ENCODE results near the gene NUBPL. TPM values are rescaled to one million over a fixed set of nuclear protein-coding genes. Genes with fewer than 3 reads are reported as not detected.

NUBPL gene
- total RNA-seq, 2 experiments from 2014 or later: 4.2 to 4.7 TPM

GRCh38 chr14:31660191-31660590, 99.0 kb downstream of the NUBPL start:
- Mint-ChIP-seq H3K4me1 (no peaks in the 10 kb centered on the region), H3K27me3 (no peaks in the 10 kb centered on the region), H3K4me3 (no peak overlapping the region), H3K27ac (no peak overlapping the region), H3K9me3 (peaks cover 2% of the 10 kb centered on the region), H3K36me3 (ENCODE audit: low read depth) (no peaks in the 10 kb centered on the region)
- CTCF ChIA-PET: no interaction called here
- DNase-seq: no peak
- POLR2A ChIA-PET: no interaction called here

- Mint-ChIP-seq H3K27ac (no peak overlapping the region), H3K36me3 (ENCODE audit: low read depth) (no peaks in the 10 kb centered on the region), H3K4me1 (no peaks in the 10 kb centered on the region), H3K4me3 (no peak overlapping the region), H3K27me3 (no peaks in the 10 kb centered on the region), H3K9me3 (peaks cover 2% of the 10 kb centered on the region)
- DNase-seq: no peak
- CTCF ChIA-PET: no interaction called here
- POLR2A ChIA-PET: no interaction called here
These were observed 99.5 kb downstream of the NUBPL start for GRCh38 chr14:31660728-31661127.

- CTCF ChIA-PET: no interaction called here
These were observed 107.1 kb downstream of the NUBPL start for GRCh38 chr14:31668348-31668747.

GRCh38 chr14:31672709-31673108, 111.5 kb downstream of the NUBPL start:
- Mint-ChIP-seq H3K27me3 (no peaks in the 10 kb centered on the region), H3K4me1 (peaks cover 2% of the 10 kb centered on the region), H3K36me3 (ENCODE audit: low read depth) (no peaks in the 10 kb centered on the region), H3K9me3 (no peaks in the 10 kb centered on the region), H3K4me3 (no peak overlapping the region), H3K27ac (no peak overlapping the region)
- DNase-seq: no peak
- CTCF ChIA-PET: no interaction called here
- POLR2A ChIA-PET: no interaction called here

More at GRCh38 chr14:31668348-31668747, 107.1 kb downstream of the NUBPL start:
- no peak overlapping the region for H3K27ac Mint-ChIP-seq
- DNase-seq: no peak
- H3K27me3 Mint-ChIP-seq: no peaks in the 10 kb centered on the region
- H3K9me3 Mint-ChIP-seq: no peaks in the 10 kb centered on the region
- H3K4me1 Mint-ChIP-seq: no peaks in the 10 kb centered on the region
- no peak overlapping the region for H3K4me3 Mint-ChIP-seq
- POLR2A ChIA-PET: interaction anchor here (0.6 kb wide), 1 partner anchor 183 kb away, joined by 3 read pairs; no protein-coding TSS in a partner anchor
- H3K36me3 Mint-ChIP-seq (ENCODE audit: low read depth): no peaks in the 10 kb centered on the region

- CTCF ChIA-PET: no interaction called here
- DNase-seq: no peak
- POLR2A ChIA-PET: no interaction called here
- Mint-ChIP-seq H3K4me1 (peaks cover 2% of the 10 kb centered on the region), H3K4me3 (no peak overlapping the region), H3K9me3 (no peaks in the 10 kb centered on the region), H3K36me3 (ENCODE audit: low read depth) (no peaks in the 10 kb centered on the region), H3K27ac (no peak overlapping the region), H3K27me3 (no peaks in the 10 kb centered on the region)
These were observed 115.8 kb downstream of the NUBPL start for GRCh38 chr14:31677052-31677451.

GRCh38 chr14:31677630-31678029, 116.4 kb downstream of the NUBPL start:
- no peaks in the 10 kb centered on the region for H3K36me3 Mint-ChIP-seq (ENCODE audit: low read depth)

GRCh38 chr14:31678421-31679249, 117.4 kb downstream of the NUBPL start:
- CTCF ChIA-PET: no interaction called here
- Mint-ChIP-seq H3K4me3 (no peak overlapping the region), H3K27ac (no peak overlapping the region), H3K4me1 (peaks cover 2% of the 10 kb centered on the region), H3K36me3 (ENCODE audit: low read depth) (no peaks in the 10 kb centered on the region), H3K9me3 (peaks cover 2% of the 10 kb centered on the region), H3K27me3 (no peaks in the 10 kb centered on the region)
- POLR2A ChIA-PET: no interaction called here
- no peak for DNase-seq

More at GRCh38 chr14:31677630-31678029, 116.4 kb downstream of the NUBPL start:
- ChIA-PET CTCF (no interaction called here), POLR2A (no interaction called here)
- Mint-ChIP-seq H3K27me3 (no peaks in the 10 kb centered on the region), H3K4me1 (peaks cover 2% of the 10 kb centered on the region), H3K4me3 (no peak overlapping the region), H3K9me3 (no peaks in the 10 kb centered on the region), H3K27ac (no peak overlapping the region)
- DNase-seq: no peak

GRCh38 chr14:31682768-31683167, 121.6 kb downstream of the NUBPL start:
- POLR2A ChIA-PET: no interaction called here
- CTCF ChIA-PET: no interaction called here
- no peak overlapping the region for H3K27ac Mint-ChIP-seq

GRCh38 chr14:31687726-31688125, 126.5 kb downstream of the NUBPL start:
- Mint-ChIP-seq H3K36me3 (ENCODE audit: low read depth) (no peaks in the 10 kb centered on the region), H3K4me3 (no peak overlapping the region), H3K27me3 (no peaks in the 10 kb centered on the region), H3K27ac (no peak overlapping the region), H3K4me1 (no peaks in the 10 kb centered on the region), H3K9me3 (peaks cover under 1% of the 10 kb centered on the region)
- no peak for DNase-seq
- POLR2A ChIA-PET: no interaction called here
- CTCF ChIA-PET: no interaction called here

More at GRCh38 chr14:31682768-31683167, 121.6 kb downstream of the NUBPL start:
- H3K4me1 Mint-ChIP-seq: no peaks in the 10 kb centered on the region
- no peak overlapping the region for H3K4me3 Mint-ChIP-seq
- no peaks in the 10 kb centered on the region for H3K36me3 Mint-ChIP-seq (ENCODE audit: low read depth)
- H3K27me3 Mint-ChIP-seq: no peaks in the 10 kb centered on the region
- DNase-seq: no peak
- H3K9me3 Mint-ChIP-seq: peaks cover 2% of the 10 kb centered on the region

GRCh38 chr14:31690056-31690455, 128.9 kb downstream of the NUBPL start:
- Mint-ChIP-seq H3K27me3 (no peaks in the 10 kb centered on the region), H3K36me3 (ENCODE audit: low read depth) (no peaks in the 10 kb centered on the region), H3K4me3 (no peak overlapping the region), H3K4me1 (no peaks in the 10 kb centered on the region), H3K9me3 (no peaks in the 10 kb centered on the region), H3K27ac (no peak overlapping the region)
- CTCF ChIA-PET: no interaction called here
- no peak for DNase-seq
- POLR2A ChIA-PET: no interaction called here

GRCh38 chr14:31692376-31692781, 131.2 kb downstream of the NUBPL start:
- H3K4me1 Mint-ChIP-seq: no peaks in the 10 kb centered on the region
- H3K27ac Mint-ChIP-seq: no peak overlapping the region
- H3K27me3 Mint-ChIP-seq: no peaks in the 10 kb centered on the region
- H3K4me3 Mint-ChIP-seq: no peak overlapping the region
- DNase-seq: no peak
- POLR2A ChIA-PET: no interaction called here
- H3K9me3 Mint-ChIP-seq: no peaks in the 10 kb centered on the region
- no peaks in the 10 kb centered on the region for H3K36me3 Mint-ChIP-seq (ENCODE audit: low read depth)
- CTCF ChIA-PET: no interaction called here

GRCh38 chr14:31696378-31696777, 135.2 kb downstream of the NUBPL start:
- CTCF ChIA-PET: no interaction called here
- no peak for DNase-seq
- Mint-ChIP-seq H3K27me3 (no peaks in the 10 kb centered on the region), H3K9me3 (peaks cover under 1% of the 10 kb centered on the region), H3K4me1 (no peaks in the 10 kb centered on the region), H3K36me3 (ENCODE audit: low read depth) (no peaks in the 10 kb centered on the region), H3K4me3 (no peak overlapping the region), H3K27ac (no peak overlapping the region)
- POLR2A ChIA-PET: no interaction called here

- no peak for DNase-seq
- Mint-ChIP-seq H3K4me3 (no peak overlapping the region), H3K27ac (no peak overlapping the region), H3K27me3 (no peaks in the 10 kb centered on the region), H3K9me3 (peaks cover 13% of the 10 kb centered on the region), H3K36me3 (ENCODE audit: low read depth) (no peaks in the 10 kb centered on the region), H3K4me1 (no peaks in the 10 kb centered on the region)
- POLR2A ChIA-PET: no interaction called here
- CTCF ChIA-PET: no interaction called here
These were observed 138.6 kb downstream of the NUBPL start for GRCh38 chr14:31699809-31700208.

GRCh38 chr14:31700282-31701074, 139.3 kb downstream of the NUBPL start:
- Mint-ChIP-seq H3K4me1 (no peaks in the 10 kb centered on the region), H3K27ac (no peak overlapping the region), H3K4me3 (no peak overlapping the region), H3K27me3 (no peaks in the 10 kb centered on the region), H3K9me3 (peaks cover 13% of the 10 kb centered on the region), H3K36me3 (ENCODE audit: low read depth) (no peaks in the 10 kb centered on the region)
- CTCF ChIA-PET: no interaction called here
- DNase-seq: no peak
- POLR2A ChIA-PET: no interaction called here

Measured in activated CD4-positive, alpha-beta memory T cell treated with anti-CD3 and anti-CD28 coated beads, Interleukin-2, amount 10 ng/mL, durations not matched to agents 7 days and 5 days (primary cell).